HEK293 (cell line): ENCODE results near the gene ADCY6.

Experiments
- BCL11B ChIP-seq: fragments of 450-650 bp; formaldehyde crosslinking; IDR thresholded peaks from 2 replicates; pipeline ENCODE4 v1.5.1; 2016; ENCODE audit warnings: low read depth, missing biosample characterization, missing genetic modification characterization
- GLI4 ChIP-seq: fragments of 450-650 bp; formaldehyde crosslinking; IDR thresholded peaks from 2 replicates; pipeline ENCODE4 v1.5.1; 2016; ENCODE audit warnings: missing biosample characterization, missing genetic modification characterization
- KLF16 ChIP-seq: fragments of 450-650 bp; formaldehyde crosslinking; IDR thresholded peaks from 2 replicates; pipeline ENCODE4 v1.5.1; 2017; ENCODE audit warnings: missing biosample characterization, missing genetic modification characterization
- KLF9 ChIP-seq: fragments of 450-650 bp; formaldehyde crosslinking; IDR thresholded peaks from 2 replicates; pipeline ENCODE4 v1.5.1; 2016; ENCODE audit warnings: missing biosample characterization, missing genetic modification characterization, low read depth
- MEIS1 ChIP-seq: sonication (generic); formaldehyde crosslinking; IDR thresholded peaks from 2 replicates; pipeline ENCODE4 v1.8.1; 2022; ENCODE audit warnings: missing genetic modification reagents, mild to moderate bottlenecking, borderline replicate concordance
- REPIN1 ChIP-seq: fragments of 450-650 bp; formaldehyde crosslinking; IDR thresholded peaks from 2 replicates; pipeline ENCODE4 v1.5.1; 2017; ENCODE audit warnings: missing biosample characterization, missing genetic modification characterization, low read depth
- ZBTB20 ChIP-seq: fragments of 450-650 bp; formaldehyde crosslinking; IDR thresholded peaks from 2 replicates; pipeline ENCODE4 v1.5.1; 2016; ENCODE audit warnings: missing biosample characterization, missing genetic modification characterization
- ZIC2 ChIP-seq: fragments of 450-650 bp; formaldehyde crosslinking; IDR thresholded peaks from 2 replicates; pipeline ENCODE4 v1.5.1; 2016; ENCODE audit warnings: missing biosample characterization, missing genetic modification characterization
- ZNF223 ChIP-seq: fragments of 450-650 bp; formaldehyde crosslinking; IDR thresholded peaks from 2 replicates; pipeline ENCODE4 v1.5.1; 2016; ENCODE audit warnings: missing biosample characterization, missing genetic modification characterization
- ZNF266 ChIP-seq: fragments of 450-650 bp; formaldehyde crosslinking; IDR thresholded peaks from 2 replicates; pipeline ENCODE4 v1.5.1; 2016; ENCODE audit warnings: missing biosample characterization, missing genetic modification characterization, low read depth
- ZNF302 ChIP-seq: fragments of 450-650 bp; formaldehyde crosslinking; IDR thresholded peaks from 2 replicates; pipeline ENCODE4 v1.5.1; 2016; ENCODE audit warnings: missing biosample characterization, missing genetic modification characterization, low read depth
- ZNF311 ChIP-seq: fragments of 450-650 bp; formaldehyde crosslinking; IDR thresholded peaks from 2 replicates; pipeline ENCODE4 v1.5.1; 2017; ENCODE audit warnings: missing biosample characterization, missing genetic modification characterization, borderline replicate concordance
- ZNF391 ChIP-seq: fragments of 450-650 bp; formaldehyde crosslinking; IDR thresholded peaks from 2 replicates; pipeline ENCODE4 v1.5.1; 2016; ENCODE audit warnings: low read depth, missing biosample characterization, missing genetic modification characterization, borderline replicate concordance
- ZNF426 ChIP-seq: fragments of 450-650 bp; formaldehyde crosslinking; IDR thresholded peaks from 2 replicates; pipeline ENCODE4 v1.5.1; 2017; ENCODE audit warnings: missing biosample characterization, missing genetic modification characterization, mild to moderate bottlenecking, inconsistent platforms, moderate library complexity
- ZNF585B ChIP-seq: fragments of 450-650 bp; formaldehyde crosslinking; IDR thresholded peaks from 2 replicates; pipeline ENCODE4 v1.5.1; 2016; ENCODE audit warnings: missing biosample characterization, missing genetic modification characterization
- ZNF626 ChIP-seq: fragments of 450-650 bp; sonication (Bioruptor Pico); formaldehyde crosslinking; IDR thresholded peaks from 2 replicates; pipeline ENCODE4 v1.5.1; 2018; ENCODE audit warnings: missing biosample characterization, missing genetic modification characterization, inconsistent platforms
- ZNF670 ChIP-seq: fragments of 450-650 bp; formaldehyde crosslinking; IDR thresholded peaks from 2 replicates; pipeline ENCODE4 v1.5.1; 2016; ENCODE audit warnings: missing biosample characterization, missing genetic modification characterization, low read depth
- ZNF785 ChIP-seq: fragments of 450-650 bp; formaldehyde crosslinking; IDR thresholded peaks from 2 replicates; pipeline ENCODE4 v1.5.1; 2016; ENCODE audit warnings: missing biosample characterization, missing genetic modification characterization
- ZNF791 ChIP-seq: fragments of 450-650 bp; formaldehyde crosslinking; IDR thresholded peaks from 2 replicates; pipeline ENCODE4 v1.5.1; 2016; ENCODE audit warnings: missing biosample characterization, missing genetic modification characterization
- ZNF843 ChIP-seq: fragments of 450-650 bp; formaldehyde crosslinking; IDR thresholded peaks from 2 replicates; pipeline ENCODE4 v1.5.1; 2016; ENCODE audit warnings: missing biosample characterization, missing genetic modification characterization
- TF ChIP-seq, protein P1 (sequence below): fragments of 450-650 bp; formaldehyde crosslinking; IDR thresholded peaks from 2 replicates; pipeline ENCODE4 v1.5.1; 2017; ENCODE audit warnings: missing biosample characterization, missing genetic modification characterization
- TF ChIP-seq, protein P2 (sequence below): fragments of 450-650 bp; formaldehyde crosslinking; optimal IDR thresholded peaks from 2 replicates; pipeline ENCODE3; 2016; ENCODE audit warnings: missing biosample characterization, mild to moderate bottlenecking, missing genetic modification characterization
- TF ChIP-seq, protein P3 (sequence below): fragments of 450-650 bp; formaldehyde crosslinking; IDR thresholded peaks from 2 replicates; pipeline ENCODE4 v1.5.1; 2017; ENCODE audit warnings: missing biosample characterization, missing genetic modification characterization
- TF ChIP-seq, protein P4 (sequence below): fragments of 450-650 bp; formaldehyde crosslinking; IDR thresholded peaks from 2 replicates; pipeline ENCODE4 v1.5.1; 2016; ENCODE audit warnings: missing biosample characterization, missing genetic modification characterization, low read depth
- TF ChIP-seq, protein P5 (sequence below): fragments of 450-650 bp; formaldehyde crosslinking; IDR thresholded peaks from 2 replicates; pipeline ENCODE4 v1.5.1; 2016; ENCODE audit warnings: missing biosample characterization, missing genetic modification characterization, borderline replicate concordance
- TF ChIP-seq, protein P6 (sequence below): fragments of 450-650 bp; formaldehyde crosslinking; IDR thresholded peaks from 2 replicates; pipeline ENCODE4 v1.5.1; 2017; ENCODE audit warnings: missing biosample characterization, missing genetic modification characterization

ADCY6 gene

DNA sequence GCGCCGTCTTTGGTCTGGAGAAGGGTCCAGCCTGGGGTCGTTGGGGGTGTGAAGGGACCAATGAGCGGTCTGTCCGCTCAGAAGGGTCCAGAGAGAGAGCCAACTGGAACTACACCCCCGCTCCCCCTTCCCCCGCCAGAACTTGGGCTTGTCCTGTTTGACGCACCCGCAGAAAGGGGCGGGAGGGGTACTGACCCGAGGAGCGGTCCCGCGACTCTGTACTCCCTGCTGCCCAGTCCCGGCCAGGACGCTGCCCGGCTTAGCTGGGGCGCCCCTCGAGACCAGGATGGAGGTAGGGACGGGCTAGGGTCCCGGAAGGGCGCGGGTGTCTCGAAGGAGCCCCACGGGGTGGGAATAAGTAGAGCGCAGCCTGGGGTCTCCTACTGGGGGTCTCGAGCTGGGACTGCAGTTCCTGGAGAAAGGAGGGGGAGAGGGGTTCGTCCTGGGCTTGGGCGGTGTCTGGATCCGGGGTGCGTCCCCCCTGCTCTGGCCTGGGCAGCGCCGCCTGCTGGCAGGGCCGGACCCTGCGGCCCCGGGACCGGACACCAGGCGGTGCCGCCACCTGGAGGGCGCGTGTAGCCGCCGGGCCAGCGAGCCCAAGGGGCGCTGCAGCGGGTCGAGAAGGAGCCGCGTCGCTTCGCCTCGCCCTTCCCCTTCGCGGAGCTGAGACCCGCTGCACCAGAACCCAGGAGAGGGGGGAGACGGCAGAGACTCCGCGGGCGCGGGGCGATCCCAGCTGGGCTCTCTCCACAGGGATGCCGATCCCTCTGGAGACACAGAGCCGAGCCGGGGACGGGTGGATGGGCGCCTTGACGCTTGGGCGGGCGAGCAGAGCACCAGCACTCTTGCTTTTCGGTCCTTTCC is 25.6 kb upstream of the ADCY6 start (continued):
- no peak for TF ChIP-seq ZBTB20 (tag by site-specific recombination)
- TF ChIP-seq, protein P1, sequence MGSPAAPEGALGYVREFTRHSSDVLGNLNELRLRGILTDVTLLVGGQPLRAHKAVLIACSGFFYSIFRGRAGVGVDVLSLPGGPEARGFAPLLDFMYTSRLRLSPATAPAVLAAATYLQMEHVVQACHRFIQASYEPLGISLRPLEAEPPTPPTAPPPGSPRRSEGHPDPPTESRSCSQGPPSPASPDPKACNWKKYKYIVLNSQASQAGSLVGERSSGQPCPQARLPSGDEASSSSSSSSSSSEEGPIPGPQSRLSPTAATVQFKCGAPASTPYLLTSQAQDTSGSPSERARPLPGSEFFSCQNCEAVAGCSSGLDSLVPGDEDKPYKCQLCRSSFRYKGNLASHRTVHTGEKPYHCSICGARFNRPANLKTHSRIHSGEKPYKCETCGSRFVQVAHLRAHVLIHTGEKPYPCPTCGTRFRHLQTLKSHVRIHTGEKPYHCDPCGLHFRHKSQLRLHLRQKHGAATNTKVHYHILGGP (tag by site-specific recombination): no peak
- TF ChIP-seq, protein P2, sequence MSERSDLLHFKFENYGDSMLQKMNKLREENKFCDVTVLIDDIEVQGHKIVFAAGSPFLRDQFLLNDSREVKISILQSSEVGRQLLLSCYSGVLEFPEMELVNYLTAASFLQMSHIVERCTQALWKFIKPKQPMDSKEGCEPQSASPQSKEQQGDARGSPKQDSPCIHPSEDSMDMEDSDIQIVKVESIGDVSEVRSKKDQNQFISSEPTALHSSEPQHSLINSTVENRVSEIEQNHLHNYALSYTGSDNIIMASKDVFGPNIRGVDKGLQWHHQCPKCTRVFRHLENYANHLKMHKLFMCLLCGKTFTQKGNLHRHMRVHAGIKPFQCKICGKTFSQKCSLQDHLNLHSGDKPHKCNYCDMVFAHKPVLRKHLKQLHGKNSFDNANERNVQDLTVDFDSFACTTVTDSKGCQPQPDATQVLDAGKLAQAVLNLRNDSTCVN (tag by site-specific recombination): peak; percentile 75
- TF ChIP-seq ZNF791 (tag by site-specific recombination): no peak
- TF ChIP-seq, protein P3, sequence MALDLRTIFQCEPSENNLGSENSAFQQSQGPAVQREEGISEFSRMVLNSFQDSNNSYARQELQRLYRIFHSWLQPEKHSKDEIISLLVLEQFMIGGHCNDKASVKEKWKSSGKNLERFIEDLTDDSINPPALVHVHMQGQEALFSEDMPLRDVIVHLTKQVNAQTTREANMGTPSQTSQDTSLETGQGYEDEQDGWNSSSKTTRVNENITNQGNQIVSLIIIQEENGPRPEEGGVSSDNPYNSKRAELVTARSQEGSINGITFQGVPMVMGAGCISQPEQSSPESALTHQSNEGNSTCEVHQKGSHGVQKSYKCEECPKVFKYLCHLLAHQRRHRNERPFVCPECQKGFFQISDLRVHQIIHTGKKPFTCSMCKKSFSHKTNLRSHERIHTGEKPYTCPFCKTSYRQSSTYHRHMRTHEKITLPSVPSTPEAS: no peak
- TF ChIP-seq KLF16 (tag by site-specific recombination): no peak; the same call in 1 of the 2 replicates
- TF ChIP-seq, protein P4, sequence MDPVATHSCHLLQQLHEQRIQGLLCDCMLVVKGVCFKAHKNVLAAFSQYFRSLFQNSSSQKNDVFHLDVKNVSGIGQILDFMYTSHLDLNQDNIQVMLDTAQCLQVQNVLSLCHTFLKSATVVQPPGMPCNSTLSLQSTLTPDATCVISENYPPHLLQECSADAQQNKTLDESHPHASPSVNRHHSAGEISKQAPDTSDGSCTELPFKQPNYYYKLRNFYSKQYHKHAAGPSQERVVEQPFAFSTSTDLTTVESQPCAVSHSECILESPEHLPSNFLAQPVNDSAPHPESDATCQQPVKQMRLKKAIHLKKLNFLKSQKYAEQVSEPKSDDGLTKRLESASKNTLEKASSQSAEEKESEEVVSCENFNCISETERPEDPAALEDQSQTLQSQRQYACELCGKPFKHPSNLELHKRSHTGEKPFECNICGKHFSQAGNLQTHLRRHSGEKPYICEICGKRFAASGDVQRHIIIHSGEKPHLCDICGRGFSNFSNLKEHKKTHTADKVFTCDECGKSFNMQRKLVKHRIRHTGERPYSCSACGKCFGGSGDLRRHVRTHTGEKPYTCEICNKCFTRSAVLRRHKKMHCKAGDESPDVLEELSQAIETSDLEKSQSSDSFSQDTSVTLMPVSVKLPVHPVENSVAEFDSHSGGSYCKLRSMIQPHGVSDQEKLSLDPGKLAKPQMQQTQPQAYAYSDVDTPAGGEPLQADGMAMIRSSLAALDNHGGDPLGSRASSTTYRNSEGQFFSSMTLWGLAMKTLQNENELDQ (tag by site-specific recombination): no peak
- no peak; the same call in 1 of the 2 replicates for TF ChIP-seq REPIN1 (tag by site-specific recombination)
- no peak for TF ChIP-seq MEIS1 (CRISPR knock-in tag)
- peak; percentile 86 for TF ChIP-seq ZIC2 (tag by site-specific recombination)
- TF ChIP-seq, protein P5, sequence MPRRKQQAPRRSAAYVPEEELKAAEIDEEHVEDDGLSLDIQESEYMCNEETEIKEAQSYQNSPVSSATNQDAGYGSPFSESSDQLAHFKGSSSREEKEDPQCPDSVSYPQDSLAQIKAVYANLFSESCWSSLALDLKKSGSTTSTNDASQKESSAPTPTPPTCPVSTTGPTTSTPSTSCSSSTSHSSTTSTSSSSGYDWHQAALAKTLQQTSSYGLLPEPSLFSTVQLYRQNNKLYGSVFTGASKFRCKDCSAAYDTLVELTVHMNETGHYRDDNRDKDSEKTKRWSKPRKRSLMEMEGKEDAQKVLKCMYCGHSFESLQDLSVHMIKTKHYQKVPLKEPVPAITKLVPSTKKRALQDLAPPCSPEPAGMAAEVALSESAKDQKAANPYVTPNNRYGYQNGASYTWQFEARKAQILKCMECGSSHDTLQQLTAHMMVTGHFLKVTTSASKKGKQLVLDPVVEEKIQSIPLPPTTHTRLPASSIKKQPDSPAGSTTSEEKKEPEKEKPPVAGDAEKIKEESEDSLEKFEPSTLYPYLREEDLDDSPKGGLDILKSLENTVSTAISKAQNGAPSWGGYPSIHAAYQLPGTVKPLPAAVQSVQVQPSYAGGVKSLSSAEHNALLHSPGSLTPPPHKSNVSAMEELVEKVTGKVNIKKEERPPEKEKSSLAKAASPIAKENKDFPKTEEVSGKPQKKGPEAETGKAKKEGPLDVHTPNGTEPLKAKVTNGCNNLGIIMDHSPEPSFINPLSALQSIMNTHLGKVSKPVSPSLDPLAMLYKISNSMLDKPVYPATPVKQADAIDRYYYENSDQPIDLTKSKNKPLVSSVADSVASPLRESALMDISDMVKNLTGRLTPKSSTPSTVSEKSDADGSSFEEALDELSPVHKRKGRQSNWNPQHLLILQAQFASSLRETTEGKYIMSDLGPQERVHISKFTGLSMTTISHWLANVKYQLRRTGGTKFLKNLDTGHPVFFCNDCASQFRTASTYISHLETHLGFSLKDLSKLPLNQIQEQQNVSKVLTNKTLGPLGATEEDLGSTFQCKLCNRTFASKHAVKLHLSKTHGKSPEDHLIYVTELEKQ: no peak
- no peak for TF ChIP-seq BCL11B
- TF ChIP-seq ZNF785 (tag by site-specific recombination): no peak; the same call in 1 of the 2 replicates
- no peak for TF ChIP-seq ZNF670 (tag by site-specific recombination)
- TF ChIP-seq ZNF585B (tag by site-specific recombination): no peak
- no peak for TF ChIP-seq ZNF311 (tag by site-specific recombination)
- TF ChIP-seq, protein P6, sequence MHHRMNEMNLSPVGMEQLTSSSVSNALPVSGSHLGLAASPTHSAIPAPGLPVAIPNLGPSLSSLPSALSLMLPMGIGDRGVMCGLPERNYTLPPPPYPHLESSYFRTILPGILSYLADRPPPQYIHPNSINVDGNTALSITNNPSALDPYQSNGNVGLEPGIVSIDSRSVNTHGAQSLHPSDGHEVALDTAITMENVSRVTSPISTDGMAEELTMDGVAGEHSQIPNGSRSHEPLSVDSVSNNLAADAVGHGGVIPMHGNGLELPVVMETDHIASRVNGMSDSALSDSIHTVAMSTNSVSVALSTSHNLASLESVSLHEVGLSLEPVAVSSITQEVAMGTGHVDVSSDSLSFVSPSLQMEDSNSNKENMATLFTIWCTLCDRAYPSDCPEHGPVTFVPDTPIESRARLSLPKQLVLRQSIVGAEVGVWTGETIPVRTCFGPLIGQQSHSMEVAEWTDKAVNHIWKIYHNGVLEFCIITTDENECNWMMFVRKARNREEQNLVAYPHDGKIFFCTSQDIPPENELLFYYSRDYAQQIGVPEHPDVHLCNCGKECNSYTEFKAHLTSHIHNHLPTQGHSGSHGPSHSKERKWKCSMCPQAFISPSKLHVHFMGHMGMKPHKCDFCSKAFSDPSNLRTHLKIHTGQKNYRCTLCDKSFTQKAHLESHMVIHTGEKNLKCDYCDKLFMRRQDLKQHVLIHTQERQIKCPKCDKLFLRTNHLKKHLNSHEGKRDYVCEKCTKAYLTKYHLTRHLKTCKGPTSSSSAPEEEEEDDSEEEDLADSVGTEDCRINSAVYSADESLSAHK (tag by site-specific recombination): no peak; the same call in 1 of the 2 replicates
- TF ChIP-seq ZNF223 (tag by site-specific recombination): no peak
- peak; percentile 38 for TF ChIP-seq KLF9 (tag by site-specific recombination)
- peak; percentile 75; the same call in 1 of the 2 replicates for TF ChIP-seq ZNF391 (tag by site-specific recombination)
- TF ChIP-seq ZNF302: no peak
- peak; percentile 34; the same call in 1 of the 2 replicates for TF ChIP-seq ZNF843 (tag by site-specific recombination)
- TF ChIP-seq ZNF626 (tag by site-specific recombination): no peak
- TF ChIP-seq GLI4 (tag by site-specific recombination): no peak
- no peak for TF ChIP-seq ZNF426 (tag by site-specific recombination)
- TF ChIP-seq ZNF266 (tag by site-specific recombination): no peak
